GM18517 (cell line): ENCODE measurements around the gene ATG4C.
A peak's percentile ranks its signal among the peaks of the same experiment; 100 is the strongest.
"Not testable (repeated sequence)": the region's sequence is repeated elsewhere in the genome, so short reads cannot be mapped to it uniquely, and the experiment has no call there.

Experiments
- ATAC-seq: cut with Tn5 transposase; IDR thresholded peaks from one replicate; pipeline ENCODE4 v1.9.1; 2021; ENCODE audit warnings: mild to moderate bottlenecking, moderate library complexity; ENCODE audit not compliant: unreplicated experiment

The ATG4C gene

GRCh38 chr1:62783736-62784508 lies at the start of gene ATG4C:
Gene ATG4C (plus strand): TSS chr1:62784132. CDS start chr1:62803787, 19,655 bp downstream.
- peak; percentile 91 for ATAC-seq

- ATAC-seq = no peak
These were observed 48.3 kb upstream of the ATG4C start for GRCh38 chr1:62735491-62736171.

GRCh38 chr1:62740701-62741100 lies 43.2 kb upstream of the ATG4C start:
- ATAC-seq = not testable (repeated sequence)

GRCh38 chr1:62744611-62745577 lies 39.0 kb upstream of the ATG4C start:
- ATAC-seq = no peak

GRCh38 chr1:62746086-62746808 lies 37.7 kb upstream of the ATG4C start:
- no peak for ATAC-seq

- no peak for ATAC-seq
These were observed 37.2 kb upstream of the ATG4C start for GRCh38 chr1:62746809-62747138.

- ATAC-seq = no peak
These were observed 30.6 kb upstream of the ATG4C start for GRCh38 chr1:62753031-62753965.

- not testable (repeated sequence) for ATAC-seq
These were observed 29.0 kb upstream of the ATG4C start for GRCh38 chr1:62754938-62755337.

- not testable (repeated sequence) for ATAC-seq
These were observed 27.6 kb upstream of the ATG4C start for GRCh38 chr1:62756255-62756884.

- not testable (repeated sequence) for ATAC-seq
These were observed 24.6 kb upstream of the ATG4C start for GRCh38 chr1:62759232-62759875.

- not testable (repeated sequence) for ATAC-seq
These were observed 23.7 kb upstream of the ATG4C start for GRCh38 chr1:62760021-62760782.

- not testable (repeated sequence) for ATAC-seq
These were observed 22.6 kb upstream of the ATG4C start for GRCh38 chr1:62761223-62761870.

GRCh38 chr1:62762027-62762426 lies 21.9 kb upstream of the ATG4C start:
- not testable (repeated sequence) for ATAC-seq

GRCh38 chr1:62765981-62766380 lies 18.0 kb upstream of the ATG4C start:
- no peak for ATAC-seq

GRCh38 chr1:62768551-62768950 lies 15.4 kb upstream of the ATG4C start:
- ATAC-seq = not testable (repeated sequence)

GRCh38 chr1:62772607-62773295 lies 11.2 kb upstream of the ATG4C start:
- no peak for ATAC-seq

GRCh38 chr1:62774006-62774405 lies 9.9 kb upstream of the ATG4C start:
- no peak for ATAC-seq
